ENCODE measurements around the gene PKNOX2. TPM values are rescaled to one million over a fixed set of nuclear protein-coding genes. Genes with fewer than 3 reads are reported as not detected.

The PKNOX2 gene
- total RNA-seq, 4 donors from 2014 or later: 1.5 to 4.6 (median 2.8) TPM

DNA sequence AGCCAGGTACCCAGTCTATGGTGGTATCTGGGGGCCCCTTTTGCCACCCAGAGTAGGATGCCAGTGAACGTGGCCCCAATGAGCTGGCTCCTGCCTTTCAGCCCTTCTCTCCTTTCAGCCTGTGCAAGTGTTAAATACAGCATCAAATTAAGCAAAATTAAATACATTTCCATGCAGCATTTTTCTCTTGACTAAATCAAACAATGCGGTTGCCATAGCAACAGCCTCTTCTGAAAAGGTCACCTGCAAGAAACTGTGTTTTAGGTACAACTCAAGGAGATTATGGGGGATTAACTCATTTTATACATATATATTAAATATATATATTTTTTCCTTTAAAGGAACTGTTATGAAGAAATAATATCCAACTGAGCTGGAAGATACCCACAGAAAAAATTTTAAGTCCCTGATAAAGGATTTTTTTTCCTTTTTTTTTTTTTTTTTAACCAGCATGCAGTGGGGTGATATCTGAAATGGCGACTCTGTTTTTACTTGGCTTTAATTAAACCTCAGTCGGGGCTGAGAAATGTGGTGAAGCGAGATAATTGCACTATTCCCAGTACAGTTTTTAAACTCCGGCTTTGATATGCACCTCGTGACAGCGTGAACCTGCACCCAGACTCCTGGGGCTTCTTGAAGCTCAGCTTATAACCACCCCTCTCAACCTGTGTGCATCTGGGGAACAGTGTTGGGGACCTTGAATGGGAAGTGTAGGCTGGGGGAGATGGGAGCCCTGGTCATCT lies 115.3 kb downstream of the PKNOX2 start:
- no peak for DNase-seq (ENCODE audit: low spot score in 2 of 2)
- WGBS, 2 donors: 91 to 92% methylated on average over 8 of the region's 8 CpGs
- H3K4me3 ChIP-seq (ENCODE audit: low read depth, poor library complexity, severe bottlenecking): no peak overlapping the region
- intact Hi-C loops (cut with DNase I; ENCODE audit: low total_unique reads): no loop called here
- TF ChIP-seq, protein P1, sequence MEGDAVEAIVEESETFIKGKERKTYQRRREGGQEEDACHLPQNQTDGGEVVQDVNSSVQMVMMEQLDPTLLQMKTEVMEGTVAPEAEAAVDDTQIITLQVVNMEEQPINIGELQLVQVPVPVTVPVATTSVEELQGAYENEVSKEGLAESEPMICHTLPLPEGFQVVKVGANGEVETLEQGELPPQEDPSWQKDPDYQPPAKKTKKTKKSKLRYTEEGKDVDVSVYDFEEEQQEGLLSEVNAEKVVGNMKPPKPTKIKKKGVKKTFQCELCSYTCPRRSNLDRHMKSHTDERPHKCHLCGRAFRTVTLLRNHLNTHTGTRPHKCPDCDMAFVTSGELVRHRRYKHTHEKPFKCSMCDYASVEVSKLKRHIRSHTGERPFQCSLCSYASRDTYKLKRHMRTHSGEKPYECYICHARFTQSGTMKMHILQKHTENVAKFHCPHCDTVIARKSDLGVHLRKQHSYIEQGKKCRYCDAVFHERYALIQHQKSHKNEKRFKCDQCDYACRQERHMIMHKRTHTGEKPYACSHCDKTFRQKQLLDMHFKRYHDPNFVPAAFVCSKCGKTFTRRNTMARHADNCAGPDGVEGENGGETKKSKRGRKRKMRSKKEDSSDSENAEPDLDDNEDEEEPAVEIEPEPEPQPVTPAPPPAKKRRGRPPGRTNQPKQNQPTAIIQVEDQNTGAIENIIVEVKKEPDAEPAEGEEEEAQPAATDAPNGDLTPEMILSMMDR (IDR thresholded peaks at IDR 0.05): no peak
- TF ChIP-seq POLR2A (IDR thresholded peaks at IDR 0.05): no peak

DNA sequence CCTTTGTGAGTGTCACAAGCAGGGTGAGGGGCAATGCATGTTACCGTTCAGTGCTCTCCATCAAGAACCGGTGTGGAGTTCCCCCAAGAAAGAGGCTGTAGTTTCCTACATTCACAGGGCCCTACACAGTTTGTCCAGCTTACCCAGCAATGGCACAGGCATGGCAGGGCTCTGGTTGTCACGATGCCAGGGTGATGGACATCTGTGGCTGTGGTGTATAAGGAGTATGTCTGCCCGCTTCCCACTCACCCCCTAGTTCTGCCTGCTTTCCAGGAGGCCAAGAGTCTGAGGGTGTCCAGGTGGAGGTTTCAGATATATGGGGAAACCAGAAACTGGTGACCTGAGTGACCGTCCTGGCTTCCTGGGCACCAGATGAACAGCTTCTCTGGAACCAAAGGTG lies 116.1 kb downstream of the PKNOX2 start:
- intact Hi-C loops (cut with DNase I; ENCODE audit: low total_unique reads): no loop called here
- DNase-seq (ENCODE audit: low spot score in 2 of 2): no peak
- TF ChIP-seq, protein P1 (IDR thresholded peaks at IDR 0.05): no peak
- TF ChIP-seq POLR2A (IDR thresholded peaks at IDR 0.05): no peak
- 85 to 87% methylated on average over 5 of the region's 5 CpGs for WGBS, 2 donors
- H3K4me3 ChIP-seq (ENCODE audit: low read depth, poor library complexity, severe bottlenecking): no peak overlapping the region

DNA sequence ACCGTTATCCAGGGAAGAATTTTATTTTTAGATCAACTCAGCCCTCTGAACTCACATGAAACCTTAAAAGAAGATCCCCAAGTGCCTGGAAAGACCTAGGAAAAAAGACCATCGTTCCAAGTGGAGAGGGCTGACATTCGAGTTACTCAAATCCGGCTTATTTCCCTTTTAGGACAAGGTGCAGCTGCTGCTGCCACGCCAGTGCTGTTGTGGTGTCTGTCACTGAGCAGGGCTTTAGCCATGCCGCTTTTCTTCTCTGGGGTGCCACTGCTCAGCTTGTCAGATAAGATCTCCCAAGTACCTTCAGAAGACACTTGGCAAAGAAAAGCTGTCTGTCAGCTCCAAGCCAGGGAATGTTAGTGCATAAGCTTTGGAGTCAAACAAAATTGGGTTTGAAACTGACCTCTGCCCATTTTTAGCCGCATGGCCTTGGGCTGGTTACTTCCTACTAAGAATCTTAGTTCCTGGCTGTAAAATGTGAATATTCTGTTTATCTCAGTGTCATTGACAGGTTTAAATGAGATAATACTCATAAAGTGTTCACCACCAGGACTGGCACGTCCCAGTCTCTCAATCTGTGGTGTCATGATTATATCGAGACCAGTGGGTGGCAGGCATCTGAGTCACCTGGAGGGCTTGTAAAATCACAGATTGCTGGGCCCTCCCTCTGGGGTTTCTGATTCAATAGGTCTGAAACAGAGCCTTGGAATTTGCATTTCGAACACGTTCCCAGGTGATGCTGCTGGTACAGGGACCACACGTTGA lies 117.5 kb downstream of the PKNOX2 start:
- intact Hi-C loops (cut with DNase I; ENCODE audit: low total_unique reads): no loop called here
- no peak for DNase-seq (ENCODE audit: low spot score in 2 of 2)
- TF ChIP-seq, protein P1 (IDR thresholded peaks at IDR 0.05): no peak
- 83% methylated on average over 12 of the region's 12 CpGs for WGBS, 2 donors
- H3K4me3 ChIP-seq (ENCODE audit: low read depth, poor library complexity, severe bottlenecking): no peak overlapping the region

DNA sequence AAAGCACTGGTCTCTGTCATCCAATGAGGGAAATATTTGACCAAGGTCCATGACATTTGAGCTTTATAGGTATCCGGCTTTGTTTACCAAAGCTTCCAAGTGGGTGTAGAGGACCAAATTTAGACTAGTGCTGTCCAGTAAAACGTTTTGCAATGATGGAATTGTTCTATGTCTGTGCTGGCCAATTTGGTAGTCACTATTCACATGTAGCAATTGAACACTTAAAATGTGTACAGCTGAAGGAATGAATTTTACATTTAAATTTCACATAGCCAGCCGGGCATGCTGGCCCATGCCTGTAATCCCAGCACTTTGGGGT lies 118.0 kb downstream of the PKNOX2 start:
- intact Hi-C loops (cut with DNase I; ENCODE audit: low total_unique reads): no loop called here
- 82 to 84% methylated on average over 3 of the region's 3 CpGs for WGBS, 2 donors
- no peak for TF ChIP-seq POLR2A (IDR thresholded peaks at IDR 0.05)
- TF ChIP-seq, protein P1 (IDR thresholded peaks at IDR 0.05): no peak
- no peak for DNase-seq (ENCODE audit: low spot score in 2 of 2)
- no peak overlapping the region for H3K4me3 ChIP-seq (ENCODE audit: low read depth, poor library complexity, severe bottlenecking)

DNA sequence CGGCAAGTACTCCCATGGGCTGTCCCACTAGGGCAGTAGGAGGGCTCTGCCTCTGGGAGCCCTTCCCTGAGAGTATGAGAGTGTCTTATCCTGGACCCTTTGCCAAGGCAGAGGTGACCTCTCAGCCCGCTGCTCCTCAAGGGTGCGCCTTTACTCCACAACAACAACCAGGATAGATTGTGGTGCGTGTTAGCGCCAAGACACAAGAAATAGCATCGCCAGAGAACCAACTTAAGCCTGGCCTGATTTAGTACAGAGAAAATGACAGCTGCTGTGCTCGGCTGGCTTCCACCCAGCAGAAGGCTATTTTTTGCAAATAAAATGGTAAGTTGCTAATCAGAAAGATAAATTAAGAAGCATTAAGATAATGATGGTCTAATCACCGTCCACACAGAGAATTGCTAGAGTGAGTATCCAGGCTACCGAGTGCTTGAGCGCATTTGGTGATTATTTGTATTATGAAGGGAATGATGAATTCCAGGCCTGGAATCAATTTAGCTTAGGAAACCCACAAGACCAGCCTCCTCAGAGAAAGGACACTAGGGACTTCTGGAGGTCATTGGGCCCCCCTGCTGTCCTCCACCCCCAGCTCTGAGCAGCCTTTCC lies 119.8 kb downstream of the PKNOX2 start:
- intact Hi-C loops (cut with DNase I; ENCODE audit: low total_unique reads): no loop called here
- 85 to 86% methylated on average over 10 of the region's 10 CpGs for WGBS, 2 donors
- DNase-seq (ENCODE audit: low spot score in 2 of 2): no peak
- TF ChIP-seq, protein P1 (IDR thresholded peaks at IDR 0.05): no peak
- TF ChIP-seq POLR2A (IDR thresholded peaks at IDR 0.05): no peak
- no peak overlapping the region for H3K4me3 ChIP-seq (ENCODE audit: low read depth, poor library complexity, severe bottlenecking)

Measured in lower leg skin (tissue), 4 donors.